DMS79 (cell line): ENCODE measurements around the gene MRNIP.

Experiments used
- DNase-seq: peaks from one replicate; lab custom pipeline; 2025; lab: John Stamatoyannopoulos, UW

The MRNIP gene

GRCh38 chr5:179887802-179888201 is 29.2 kb upstream of the MRNIP start:
- DNase-seq, result no peak

GRCh38 chr5:179887095-179887494 is 28.5 kb upstream of the MRNIP start:
- DNase-seq, result no peak

DNA sequence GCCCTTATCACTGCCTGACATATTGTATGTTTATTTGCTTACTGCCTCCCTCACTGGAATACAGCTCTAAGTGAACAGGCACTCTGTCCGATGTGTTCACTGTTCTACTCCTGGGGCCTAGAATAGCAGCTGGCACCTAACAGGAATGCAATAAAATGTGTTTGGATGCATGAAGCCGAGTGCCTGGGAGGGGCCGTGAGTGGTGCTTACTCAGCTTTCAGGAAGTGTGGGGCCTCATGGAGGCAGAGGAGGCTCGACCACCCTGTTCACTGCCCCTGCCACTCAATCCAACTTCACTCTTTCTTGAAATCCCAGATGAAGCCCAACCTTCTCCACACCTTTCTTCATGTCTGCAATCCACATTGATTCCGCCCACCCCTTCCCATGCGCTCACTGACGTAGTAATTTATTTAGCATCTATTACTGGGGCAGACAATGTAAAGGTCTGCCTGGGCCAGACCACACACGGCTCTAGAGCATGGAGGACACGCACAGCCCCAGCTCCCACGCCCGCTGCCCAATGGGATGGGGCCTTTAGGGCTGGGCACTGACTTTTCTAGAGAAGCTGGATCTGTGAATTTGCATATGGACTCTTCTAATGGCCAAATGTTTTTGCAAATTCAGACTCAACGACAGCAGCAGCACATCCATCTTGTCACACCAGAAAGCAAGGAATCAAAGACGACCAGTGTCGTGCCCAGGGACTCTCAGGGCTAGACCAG is 27.7 kb upstream of the MRNIP start:
- DNase-seq, result no peak

DNA sequence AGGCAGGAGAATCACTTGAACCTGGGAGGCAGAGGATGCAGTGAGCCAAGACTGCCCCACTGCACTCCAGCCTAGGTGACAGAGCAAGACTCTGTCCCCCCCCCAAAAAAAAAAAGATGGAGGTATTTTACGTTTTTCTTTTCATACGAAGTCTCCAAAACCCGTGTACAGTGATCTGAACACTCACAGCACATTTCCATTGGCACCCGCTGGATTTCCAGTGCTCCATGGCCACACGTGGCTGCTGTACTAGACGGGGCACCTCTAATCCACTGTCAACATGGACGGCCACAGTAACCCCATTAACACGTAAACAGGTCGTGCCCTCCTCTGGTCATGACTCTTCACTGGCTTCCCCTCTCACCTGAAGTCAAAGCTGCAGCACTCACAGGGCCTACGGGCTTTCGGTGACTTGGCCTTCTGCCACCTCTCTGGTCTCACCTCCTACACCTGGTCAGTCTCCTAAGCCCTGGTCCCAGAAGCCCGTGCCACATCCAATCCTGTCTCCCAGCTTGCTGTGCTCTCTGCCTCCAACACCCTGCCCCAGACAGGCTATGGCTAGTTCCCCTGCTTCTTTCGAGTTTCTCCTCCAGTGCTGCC is 27.0 kb upstream of the MRNIP start:
- no peak for DNase-seq

- DNase-seq, result no peak
Observed at GRCh38 chr5:179883163-179883562, 24.5 kb upstream of the MRNIP start.

DNA sequence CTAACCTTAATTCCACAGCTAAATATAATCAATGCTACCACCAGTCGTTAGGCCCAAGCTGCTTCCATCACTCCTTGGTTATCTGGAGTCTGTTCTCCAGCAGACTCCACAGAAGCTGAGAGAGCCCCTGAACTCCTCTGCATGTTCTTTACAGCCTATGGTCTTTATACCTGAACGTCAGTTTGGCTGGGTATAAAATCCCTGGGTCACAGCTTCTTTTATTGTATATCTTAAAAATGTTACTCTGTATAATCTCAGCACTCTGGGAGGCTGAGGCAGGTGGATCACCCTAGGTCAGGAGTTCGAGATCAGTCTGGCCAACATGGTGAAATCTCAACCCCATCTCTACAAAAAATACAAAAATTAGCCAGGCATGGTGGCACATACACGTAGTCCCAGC is 23.7 kb upstream of the MRNIP start:
- no peak for DNase-seq

DNA sequence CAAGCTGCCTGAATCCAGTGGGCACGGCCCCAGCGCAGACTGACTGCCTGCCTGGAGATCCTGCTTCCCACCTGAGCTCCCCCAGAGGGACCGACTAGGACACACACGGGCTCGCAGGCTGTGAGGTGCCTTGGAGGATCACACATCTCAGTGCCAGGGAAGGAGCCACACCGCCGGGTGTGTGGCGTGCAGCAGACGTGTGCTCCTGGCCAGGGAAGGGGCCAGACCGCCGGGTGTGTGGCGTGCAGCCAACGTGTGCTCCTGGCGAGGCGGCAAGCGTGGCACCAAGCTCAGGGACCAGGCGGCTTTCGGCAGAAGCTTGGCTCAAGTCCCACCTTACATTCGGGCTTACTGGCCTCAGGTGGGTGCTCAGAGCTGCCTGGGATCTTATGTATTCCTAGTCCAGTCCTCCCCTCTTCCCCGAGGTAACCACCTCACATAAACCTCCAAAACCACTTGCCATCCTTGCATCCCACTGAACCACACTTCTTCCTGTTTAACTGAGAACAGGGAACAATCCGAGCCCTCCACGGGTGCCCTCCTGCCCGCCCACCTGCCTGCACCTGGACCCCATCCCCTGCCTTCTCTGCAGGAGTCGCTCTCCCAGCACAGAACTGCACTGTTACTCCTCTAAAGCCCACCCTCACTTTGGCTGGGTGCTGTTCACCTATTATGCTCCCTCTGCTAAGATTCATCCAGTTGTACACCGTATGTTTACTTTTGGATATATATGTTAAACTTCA is 22.4 kb upstream of the MRNIP start:
- no peak for DNase-seq

GRCh38 chr5:179880066-179880650 is 21.5 kb upstream of the MRNIP start:
- DNase-seq, result no peak

DNA sequence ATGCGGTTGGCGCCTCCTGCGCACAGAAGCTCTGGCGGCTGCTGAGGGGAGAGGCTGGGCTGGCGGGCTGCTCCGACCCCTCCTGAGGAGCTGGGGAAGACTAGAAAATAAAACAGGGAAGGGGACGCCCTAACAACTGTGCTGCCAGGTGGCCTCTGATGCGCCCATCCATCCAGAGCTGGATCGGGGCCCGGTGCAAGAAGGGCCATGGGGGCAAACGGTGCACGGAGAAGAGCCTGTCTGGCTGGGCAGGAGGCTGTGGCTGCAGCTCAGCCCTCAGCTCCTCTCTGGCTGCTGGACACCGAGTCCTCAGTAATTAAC is 21.0 kb upstream of the MRNIP start:
- DNase-seq, result peak; percentile 1

DNA sequence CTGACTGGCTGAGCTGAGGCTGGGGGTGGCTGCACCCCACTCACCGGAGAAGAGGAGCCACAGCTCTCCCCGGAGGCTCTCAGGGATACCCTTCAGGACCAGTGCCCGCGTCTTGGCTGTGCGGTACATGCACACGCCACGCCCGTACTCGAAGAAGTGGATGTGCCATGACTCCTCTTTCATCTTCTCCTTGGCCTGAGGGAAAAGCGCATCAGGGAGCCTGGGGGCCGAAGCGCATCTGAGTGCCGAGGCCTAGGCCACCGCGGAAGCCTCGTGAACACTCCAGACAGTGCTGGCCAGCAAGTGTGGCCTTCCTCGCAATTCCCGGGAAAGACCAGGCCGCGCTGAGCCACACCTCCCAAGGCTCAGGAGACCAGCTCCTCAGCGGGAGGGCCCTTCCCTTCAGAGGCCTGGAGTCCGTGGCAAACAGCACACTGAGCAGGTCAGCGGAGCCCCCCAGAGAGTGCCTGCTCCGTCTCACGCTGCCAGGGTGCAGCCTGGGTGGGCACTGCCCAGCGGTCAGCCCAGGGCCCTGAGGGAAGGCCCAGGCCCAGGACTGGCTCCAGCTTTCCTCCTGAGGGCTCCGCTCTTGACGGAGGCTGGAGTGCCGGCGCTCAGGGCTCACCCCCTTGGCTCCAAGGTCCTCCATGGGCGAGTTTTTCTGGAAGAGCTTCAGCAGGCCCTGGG is 20.5 kb upstream of the MRNIP start:
- no peak for DNase-seq

DNA sequence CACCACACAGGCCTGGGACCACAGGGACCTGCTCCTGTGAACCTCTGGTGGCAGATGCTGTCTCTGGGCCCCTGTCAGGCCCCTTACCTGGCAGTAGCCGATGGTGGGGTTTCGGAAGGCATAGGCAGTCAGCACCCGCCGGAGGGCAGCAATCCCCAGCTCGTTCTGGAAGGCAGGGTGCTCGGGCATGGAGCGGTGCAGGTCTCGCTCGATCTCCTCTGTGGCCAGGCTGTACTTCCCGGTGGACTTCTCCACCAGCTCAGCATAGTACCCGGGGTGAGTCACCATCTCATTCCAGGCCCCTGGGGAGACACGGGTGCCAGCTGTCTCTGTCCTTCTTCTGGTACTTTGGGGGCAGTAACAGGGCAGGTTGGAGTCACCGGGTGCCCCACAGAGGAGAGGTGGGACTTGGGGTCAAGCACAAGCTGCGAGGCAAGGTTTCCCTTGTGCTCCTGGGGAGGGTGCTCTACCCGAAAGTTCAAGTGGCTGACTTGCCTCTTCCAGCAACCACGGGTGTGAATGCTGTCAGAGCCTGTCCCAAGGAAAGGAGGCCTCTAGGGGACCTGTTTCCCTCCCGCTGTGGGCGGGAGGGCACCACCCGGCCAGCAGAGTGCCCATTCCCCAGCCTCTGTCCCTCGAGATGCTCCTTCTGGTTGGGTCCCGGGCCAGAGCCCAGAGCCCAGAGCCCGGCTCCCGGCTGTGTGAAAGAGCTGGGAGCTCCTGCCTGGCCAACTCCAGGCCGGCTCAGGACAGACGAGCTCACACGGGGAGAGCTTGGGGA is 19.8 kb upstream of the MRNIP start:
- DNase-seq, result no peak

DNA sequence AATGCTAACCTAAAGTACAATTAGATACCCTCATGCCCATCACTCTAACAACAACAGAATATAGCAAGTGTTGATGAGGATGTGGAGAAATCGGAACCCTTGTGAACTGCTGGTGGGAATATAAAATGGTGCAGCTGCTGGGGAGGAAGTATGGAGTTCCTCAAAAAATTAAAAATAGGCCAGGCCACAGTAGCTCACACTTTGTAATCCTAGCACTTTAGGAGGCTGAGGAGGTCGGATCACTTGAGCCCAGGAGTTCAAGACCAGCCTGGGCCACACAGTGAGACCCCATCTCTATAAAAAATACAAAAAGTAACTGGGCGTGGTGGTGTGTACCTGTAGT is 18.0 kb upstream of the MRNIP start:
- no peak for DNase-seq

GRCh38 chr5:179875741-179876609 is 17.4 kb upstream of the MRNIP start:
- no peak for DNase-seq

DNA sequence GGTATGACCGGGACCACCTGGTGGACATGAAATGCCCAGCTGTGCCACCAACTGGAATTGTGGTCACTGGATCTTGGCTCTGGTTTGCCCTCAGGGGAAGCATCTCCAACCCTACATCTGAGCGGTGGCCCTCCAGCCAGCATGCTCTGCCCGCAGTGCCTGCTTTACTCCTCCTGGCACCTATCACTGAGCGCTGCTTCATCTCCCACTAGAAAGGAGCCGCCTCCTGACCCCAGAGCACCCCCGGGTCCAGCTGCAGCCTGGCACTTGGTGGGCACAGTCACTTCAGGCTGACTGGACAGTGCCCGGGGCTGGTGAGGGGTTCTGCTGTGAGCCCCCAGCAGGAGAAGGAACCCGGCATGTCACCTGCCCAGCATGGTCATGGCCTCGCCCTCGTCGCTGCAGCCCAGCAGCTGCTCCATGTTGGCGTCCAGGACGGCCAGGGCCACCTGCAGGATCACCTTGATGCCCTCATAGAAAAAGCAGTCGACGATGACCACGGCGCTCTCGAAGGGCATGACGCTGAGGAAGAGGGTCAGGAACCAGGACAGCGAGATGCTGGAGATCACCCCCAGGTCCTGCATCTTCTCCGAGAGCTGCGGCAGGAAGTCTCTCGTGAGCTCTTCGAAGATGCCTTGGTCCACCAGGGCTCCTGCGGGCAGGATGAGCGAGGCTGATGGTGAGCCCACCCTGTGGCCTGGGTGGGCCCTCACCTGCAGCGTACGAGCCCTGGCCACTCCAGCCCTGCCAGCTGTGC is 16.1 kb upstream of the MRNIP start:
- no peak for DNase-seq

DNA sequence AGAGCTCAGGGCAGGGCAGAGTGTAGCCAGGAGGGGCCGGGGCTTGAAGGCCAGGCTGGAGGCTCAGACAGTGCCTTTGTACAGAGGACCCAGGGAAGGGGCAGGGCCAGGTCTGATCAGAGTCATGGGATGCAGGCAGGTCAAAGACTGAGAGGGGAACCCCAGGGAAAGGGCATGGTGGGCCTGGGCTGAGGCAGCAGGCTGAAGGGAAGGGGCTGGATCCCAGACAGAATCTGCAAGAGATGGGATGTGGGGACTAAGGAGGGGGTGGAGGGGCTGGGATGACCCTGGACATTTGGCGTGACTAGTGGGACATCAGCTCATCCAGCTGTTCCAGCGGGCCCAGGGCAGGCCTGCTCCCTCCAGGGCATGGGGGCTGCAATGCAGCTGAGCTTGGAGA is 15.5 kb upstream of the MRNIP start:
- no peak for DNase-seq

DNA sequence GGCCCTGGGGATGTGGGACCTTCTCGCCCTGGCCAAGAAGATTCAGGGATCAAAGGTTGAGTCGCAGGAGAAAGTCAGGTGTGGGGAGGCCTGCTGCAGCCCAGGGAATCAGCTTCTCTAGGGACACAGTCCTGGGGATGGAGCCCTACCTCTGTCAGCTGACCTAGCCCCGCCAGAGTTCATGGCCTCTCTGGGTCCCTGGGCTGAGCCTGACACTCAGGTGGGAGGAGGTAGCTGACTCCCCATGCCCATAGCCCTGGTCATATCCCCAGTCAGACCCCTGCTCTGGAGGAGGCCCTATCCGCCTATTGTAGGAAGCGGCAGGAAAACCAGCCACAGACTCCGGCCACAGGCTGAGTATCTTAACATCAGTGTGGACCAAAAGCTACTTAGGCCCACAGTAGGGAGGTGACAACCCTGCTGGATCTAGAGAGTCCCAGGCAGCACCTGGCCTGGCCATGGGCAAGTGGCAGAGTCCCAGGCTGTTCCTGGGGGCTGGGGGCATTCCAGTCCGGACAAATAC is 15.0 kb upstream of the MRNIP start:
- no peak for DNase-seq

GRCh38 chr5:179872828-179873575 is 14.4 kb upstream of the MRNIP start:
- DNase-seq, result no peak

DNA sequence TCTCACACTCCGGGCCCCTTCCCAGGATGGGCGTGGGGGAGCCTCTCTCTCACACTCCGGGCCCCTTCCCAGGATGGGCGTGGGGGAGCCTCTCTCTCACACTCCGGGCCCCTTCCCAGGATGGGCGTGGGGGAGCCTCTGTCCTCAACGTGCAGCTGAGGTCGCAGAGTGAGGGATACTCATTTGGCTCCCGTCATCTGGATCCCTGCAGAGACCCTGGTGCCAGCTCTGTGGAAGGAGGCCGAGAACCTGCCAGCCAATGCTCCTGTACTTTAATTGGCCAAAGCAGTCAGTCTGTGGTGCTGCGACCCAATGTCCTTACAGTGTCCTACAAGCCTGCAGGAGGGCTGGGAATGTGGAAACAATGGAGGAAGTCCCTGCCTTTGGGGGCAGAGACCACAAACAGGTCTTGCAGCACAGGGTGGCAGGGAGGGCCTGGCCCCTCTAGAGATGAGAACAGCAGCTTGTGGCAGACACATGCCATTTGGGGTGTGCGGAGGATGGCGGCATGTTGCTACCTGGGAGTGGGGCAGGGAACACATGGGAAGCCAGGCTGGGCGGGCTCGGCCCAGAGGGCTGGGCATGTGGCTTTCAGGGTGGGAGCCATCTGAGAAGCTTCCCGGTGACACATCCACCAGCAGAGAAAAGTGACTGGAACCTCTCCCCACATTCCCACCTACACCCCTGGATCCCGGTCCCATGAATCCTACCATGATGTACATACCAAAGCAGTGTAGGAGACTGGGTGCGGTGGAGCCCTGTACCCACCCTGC is 13.6 kb upstream of the MRNIP start:
- no peak for DNase-seq
